ENCODE data around the gene HDAC10.

HDAC10 gene

DNA sequence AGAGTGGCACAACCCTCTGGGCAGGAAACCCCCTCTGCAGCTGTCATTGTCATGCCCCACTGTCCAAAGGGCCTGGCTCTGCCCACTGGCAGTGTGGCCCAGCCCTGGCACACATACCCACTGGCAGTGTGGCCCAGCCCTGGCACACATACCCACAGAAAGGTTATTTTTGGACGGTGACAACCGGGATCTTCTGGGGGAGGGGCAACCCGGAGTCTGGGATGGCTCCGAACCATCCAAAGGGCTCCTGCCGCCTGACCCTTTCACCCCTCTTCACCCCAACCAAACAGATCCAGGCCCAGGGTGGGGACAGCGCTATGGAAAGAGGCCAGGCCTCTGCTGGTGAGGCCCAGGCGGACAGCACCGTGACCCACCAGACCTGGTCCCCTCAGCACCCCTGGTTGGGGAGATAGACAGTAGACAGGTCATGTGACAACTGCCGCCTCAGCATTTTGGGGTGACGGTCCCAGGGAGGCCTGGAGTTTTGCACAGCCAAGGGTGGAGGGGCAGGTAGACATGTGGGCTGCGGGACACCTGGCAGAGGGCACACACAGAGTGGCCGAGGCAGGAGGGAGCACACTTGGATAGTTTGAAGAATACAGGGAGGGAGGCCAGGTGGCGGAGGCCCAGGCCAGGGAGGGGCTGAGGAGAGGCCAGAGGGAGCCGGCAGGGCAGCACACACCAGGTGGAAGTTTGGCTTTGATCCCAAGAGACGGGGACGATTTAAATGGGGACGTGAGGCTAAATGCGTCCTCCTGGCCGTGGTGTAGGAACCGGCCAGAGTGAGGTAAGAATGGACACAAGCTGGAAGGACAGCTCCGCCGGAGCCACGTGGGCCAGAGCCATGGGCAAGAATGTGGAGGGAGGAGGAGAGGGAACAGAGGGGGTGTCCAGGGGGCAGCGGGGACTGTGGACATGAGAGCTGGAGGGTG, 7.6 kb upstream of the HDAC10 start:
- DNase-seq (ENCODE audit: insufficient read length, low spot score) = no peak
- FAIRE-seq = no peak
- TF ChIP-seq POU2F2 (IDR thresholded peaks at IDR 0.05; ENCODE audit: low read depth, low read length) (no peak), POLR2AphosphoS5 (IDR thresholded peaks at IDR 0.05; ENCODE audit: low read depth, low read length) (no peak), TAF1 (IDR thresholded peaks at IDR 0.05; ENCODE audit: low read depth, low read length) (no peak), SPI1 (IDR thresholded peaks at IDR 0.05; ENCODE audit: low read depth, low read length) (no peak), POLR2A (IDR thresholded peaks at IDR 0.05; ENCODE audit: low read depth, low read length) (no peak), PAX5 (IDR thresholded peaks at IDR 0.05; ENCODE audit: insufficient read depth, low read length, severe bottlenecking) (no peak)

- no peak for DNase-seq (ENCODE audit: insufficient read length, low spot score)
- FAIRE-seq = no peak
- TF ChIP-seq POU2F2 (IDR thresholded peaks at IDR 0.05; ENCODE audit: low read depth, low read length) (no peak), SPI1 (IDR thresholded peaks at IDR 0.05; ENCODE audit: low read depth, low read length) (no peak), POLR2A (IDR thresholded peaks at IDR 0.05; ENCODE audit: low read depth, low read length) (no peak), POLR2AphosphoS5 (IDR thresholded peaks at IDR 0.05; ENCODE audit: low read depth, low read length) (no peak), TAF1 (IDR thresholded peaks at IDR 0.05; ENCODE audit: low read depth, low read length) (no peak), PAX5 (IDR thresholded peaks at IDR 0.05; ENCODE audit: insufficient read depth, low read length, severe bottlenecking) (no peak)
Observed at GRCh38 chr22:50257451-50258360, 6.6 kb upstream of the HDAC10 start.

DNA sequence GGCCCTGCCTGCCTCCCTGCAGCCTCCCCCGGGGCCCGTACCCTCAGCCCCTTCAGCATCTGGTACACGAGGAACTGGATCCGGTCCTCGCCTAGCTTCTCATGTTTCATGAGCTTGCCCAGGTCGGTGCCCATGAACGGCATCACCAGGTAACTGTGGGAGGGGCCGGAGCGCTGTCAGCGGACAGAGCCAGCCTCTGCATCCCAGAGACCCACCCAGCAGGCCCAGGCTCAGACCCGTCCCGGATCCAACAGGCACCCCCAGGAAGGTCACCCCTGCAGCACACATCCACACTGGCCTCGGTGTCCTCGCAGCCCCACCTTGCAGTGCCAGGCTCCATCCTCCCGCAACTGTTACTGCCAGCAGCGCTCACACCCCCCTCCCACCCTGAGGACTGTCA, 6.0 kb upstream of the HDAC10 start:
- TF ChIP-seq POLR2A (IDR thresholded peaks at IDR 0.05; ENCODE audit: low read depth, low read length) (no peak), SPI1 (IDR thresholded peaks at IDR 0.05; ENCODE audit: low read depth, low read length) (no peak), POU2F2 (IDR thresholded peaks at IDR 0.05; ENCODE audit: low read depth, low read length) (no peak), TAF1 (IDR thresholded peaks at IDR 0.05; ENCODE audit: low read depth, low read length) (no peak), PAX5 (IDR thresholded peaks at IDR 0.05; ENCODE audit: insufficient read depth, low read length, severe bottlenecking) (no peak), POLR2AphosphoS5 (IDR thresholded peaks at IDR 0.05; ENCODE audit: low read depth, low read length) (no peak)
- FAIRE-seq (no peak), DNase-seq (ENCODE audit: insufficient read length, low spot score) (no peak)

- FAIRE-seq (no peak), DNase-seq (ENCODE audit: insufficient read length, low spot score) (no peak)
- no peak for TF ChIP-seq SPI1 (IDR thresholded peaks at IDR 0.05; ENCODE audit: low read depth, low read length)
- TF ChIP-seq PAX5 (IDR thresholded peaks at IDR 0.05; ENCODE audit: insufficient read depth, low read length, severe bottlenecking) = no peak
- no peak for TF ChIP-seq POLR2AphosphoS5 (IDR thresholded peaks at IDR 0.05; ENCODE audit: low read depth, low read length)
Observed at GRCh38 chr22:50256258-50256862, 5.3 kb upstream of the HDAC10 start.

GRCh38 chr22:50255607-50256006, 4.5 kb upstream of the HDAC10 start:
- DNase-seq (ENCODE audit: insufficient read length, low spot score) (no peak), FAIRE-seq (no peak)
- TF ChIP-seq POLR2AphosphoS5 (IDR thresholded peaks at IDR 0.05; ENCODE audit: low read depth, low read length) (no peak), PAX5 (IDR thresholded peaks at IDR 0.05; ENCODE audit: insufficient read depth, low read length, severe bottlenecking) (no peak), TAF1 (IDR thresholded peaks at IDR 0.05; ENCODE audit: low read depth, low read length) (no peak), POLR2A (IDR thresholded peaks at IDR 0.05; ENCODE audit: low read depth, low read length) (no peak), SPI1 (IDR thresholded peaks at IDR 0.05; ENCODE audit: low read depth, low read length) (no peak), POU2F2 (IDR thresholded peaks at IDR 0.05; ENCODE audit: low read depth, low read length) (no peak)

- TF ChIP-seq POLR2AphosphoS5 (IDR thresholded peaks at IDR 0.05; ENCODE audit: low read depth, low read length) (no peak), PAX5 (IDR thresholded peaks at IDR 0.05; ENCODE audit: insufficient read depth, low read length, severe bottlenecking) (no peak), SPI1 (IDR thresholded peaks at IDR 0.05; ENCODE audit: low read depth, low read length) (no peak), POLR2A (IDR thresholded peaks at IDR 0.05; ENCODE audit: low read depth, low read length) (no peak), TAF1 (IDR thresholded peaks at IDR 0.05; ENCODE audit: low read depth, low read length) (no peak), POU2F2 (IDR thresholded peaks at IDR 0.05; ENCODE audit: low read depth, low read length) (no peak)
- FAIRE-seq (no peak), DNase-seq (ENCODE audit: insufficient read length, low spot score) (no peak)
Observed at GRCh38 chr22:50255099-50255498, 4.0 kb upstream of the HDAC10 start.

- no peak for DNase-seq (ENCODE audit: insufficient read length, low spot score)
- TF ChIP-seq PAX5 (IDR thresholded peaks at IDR 0.05; ENCODE audit: insufficient read depth, low read length, severe bottlenecking) (no peak), SPI1 (IDR thresholded peaks at IDR 0.05; ENCODE audit: low read depth, low read length) (no peak), TAF1 (IDR thresholded peaks at IDR 0.05; ENCODE audit: low read depth, low read length) (no peak), POLR2A (IDR thresholded peaks at IDR 0.05; ENCODE audit: low read depth, low read length) (no peak), POU2F2 (IDR thresholded peaks at IDR 0.05; ENCODE audit: low read depth, low read length) (no peak), POLR2AphosphoS5 (IDR thresholded peaks at IDR 0.05; ENCODE audit: low read depth, low read length) (no peak)
- no peak for FAIRE-seq
Observed at GRCh38 chr22:50253941-50254340, 2.9 kb upstream of the HDAC10 start.

- TF ChIP-seq TAF1 (IDR thresholded peaks at IDR 0.05; ENCODE audit: low read depth, low read length) (no peak), PAX5 (IDR thresholded peaks at IDR 0.05; ENCODE audit: insufficient read depth, low read length, severe bottlenecking) (no peak), SPI1 (IDR thresholded peaks at IDR 0.05; ENCODE audit: low read depth, low read length) (no peak), POLR2AphosphoS5 (IDR thresholded peaks at IDR 0.05; ENCODE audit: low read depth, low read length) (no peak), POLR2A (IDR thresholded peaks at IDR 0.05; ENCODE audit: low read depth, low read length) (no peak), POU2F2 (IDR thresholded peaks at IDR 0.05; ENCODE audit: low read depth, low read length) (no peak)
- FAIRE-seq (no peak), DNase-seq (ENCODE audit: insufficient read length, low spot score) (no peak)
Observed at GRCh38 chr22:50253046-50253915, 2.2 kb upstream of the HDAC10 start.
